K562 (cell line): ENCODE measurements around the gene RTN4. TPM values are rescaled to one million over a fixed set of nuclear protein-coding genes. Genes with fewer than 3 reads are reported as not detected.

Experiments used
- CBFA2T2 ChIP-seq: fragments of 450-650 bp; conservative IDR thresholded peaks from 2 replicates; pipeline ENCODE4 v1.6.1; 2017; ENCODE audit warnings: mild to moderate bottlenecking
- E2F3 ChIP-seq: fragments of 250-450 bp; sonication (Bioruptor Pico); IDR thresholded peaks from 2 replicates; pipeline ENCODE4 v1.4.0; 2020; ENCODE audit warnings: mild to moderate bottlenecking
- HSF4 ChIP-seq: fragments of 250-450 bp; sonication (Bioruptor Pico); IDR thresholded peaks from 2 replicates; pipeline ENCODE4 v2.1.2; 2022; ENCODE audit warnings: mild to moderate bottlenecking, moderate library complexity, borderline replicate concordance
- KAT7 ChIP-seq: sonication (generic); formaldehyde crosslinking; IDR thresholded peaks from 2 replicates; pipeline ENCODE4 v1.8.0; 2022; ENCODE audit warnings: missing genetic modification reagents, mild to moderate bottlenecking, borderline replicate concordance
- OTX1 ChIP-seq: fragments of 450-650 bp; formaldehyde crosslinking; IDR thresholded peaks from 2 replicates; pipeline ENCODE4 v1.4.0; 2022; ENCODE audit warnings: mild to moderate bottlenecking
- TARDBP ChIP-seq: fragments of 450-650 bp; IDR thresholded peaks from 2 replicates; pipeline ENCODE4 v1.6.1; 2016
- ZNF696 ChIP-seq: fragments of 250-450 bp; sonication (Bioruptor Pico); conservative IDR thresholded peaks from 2 replicates; pipeline ENCODE4 v1.4.0; 2020; ENCODE audit warnings: mild to moderate bottlenecking, moderate library complexity
- polyA plus RNA-seq, 8 experiments: library from polyadenylated mRNA; depleted of rRNA in 4 of 8; stranded (reverse) in 5 of 8; unstranded in 3 of 8; fragments of >200 nt; fragmentation: Nextera tagmentation in 2 of 8; fragmentation: Illumina TruSeq in 1 of 8; extraction: Ambion mirVana in 2 of 8; extraction: Trizol in 1 of 8; gene quantifications; 2 replicates each; pipeline versions ENCODE4 v1.2.1 to v1.2.3, GENCODE V29; 2011 to 2014; ENCODE audit warnings: inconsistent platforms in 1 of 8, missing spikeins in 1 of 8
- total RNA-seq, 7 experiments: library from RNA; depleted of rRNA in 6 of 7; stranded (reverse); fragments of >200 nt in 6 of 7; fragmentation: Illumina TruSeq in 2 of 7; extraction: Trizol in 2 of 7; gene quantifications; 2 replicates each; pipeline versions ENCODE4 v1.2.1 to v1.2.3, GENCODE V29; 2011 to 2021; ENCODE audit warnings: low replicate concordance in 1 of 7
- TF ChIP-seq, protein P1 (sequence below): sonication (generic); formaldehyde crosslinking; IDR thresholded peaks from 2 replicates; pipeline ENCODE4 v1.8.0; 2023; ENCODE audit warnings: missing genetic modification reagents, mild to moderate bottlenecking, borderline replicate concordance
- TF ChIP-seq, protein P2 (sequence below): fragments of 250-450 bp; sonication (Bioruptor Pico); IDR thresholded peaks from 2 replicates; pipeline ENCODE4 v1.5.0; 2022; ENCODE audit warnings: mild to moderate bottlenecking
- TF ChIP-seq, protein P3 (sequence below): fragments of 450-650 bp; formaldehyde crosslinking; IDR thresholded peaks from 2 replicates; pipeline ENCODE4 v1.4.0; 2022; ENCODE audit warnings: mild to moderate bottlenecking, moderate library complexity
- TF ChIP-seq, protein P4 (sequence below): fragments of 450-650 bp; formaldehyde crosslinking; IDR thresholded peaks from 2 replicates; pipeline ENCODE4 v1.4.0; 2022; ENCODE audit warnings: missing genetic modification characterization
- TF ChIP-seq, protein P5 (sequence below): sonication (generic); formaldehyde crosslinking; IDR thresholded peaks from 2 replicates; pipeline ENCODE4 v1.8.0; 2022; ENCODE audit warnings: mild to moderate bottlenecking, missing genetic modification reagents
- TF ChIP-seq, protein P6 (sequence below): IDR thresholded peaks from 3 replicates; pipeline ENCODE4 v1.6.1; 2011; ENCODE audit warnings: borderline replicate concordance, mild to moderate bottlenecking; ENCODE audit not compliant: insufficient read length, insufficient read depth

Gene RTN4
- total and polyA plus RNA-seq, 9 of the 15 experiments (the other 6 are each of a cell fraction or from before 2014, with no cell fraction given), result 73.0 to 248 (median 116) TPM

DNA sequence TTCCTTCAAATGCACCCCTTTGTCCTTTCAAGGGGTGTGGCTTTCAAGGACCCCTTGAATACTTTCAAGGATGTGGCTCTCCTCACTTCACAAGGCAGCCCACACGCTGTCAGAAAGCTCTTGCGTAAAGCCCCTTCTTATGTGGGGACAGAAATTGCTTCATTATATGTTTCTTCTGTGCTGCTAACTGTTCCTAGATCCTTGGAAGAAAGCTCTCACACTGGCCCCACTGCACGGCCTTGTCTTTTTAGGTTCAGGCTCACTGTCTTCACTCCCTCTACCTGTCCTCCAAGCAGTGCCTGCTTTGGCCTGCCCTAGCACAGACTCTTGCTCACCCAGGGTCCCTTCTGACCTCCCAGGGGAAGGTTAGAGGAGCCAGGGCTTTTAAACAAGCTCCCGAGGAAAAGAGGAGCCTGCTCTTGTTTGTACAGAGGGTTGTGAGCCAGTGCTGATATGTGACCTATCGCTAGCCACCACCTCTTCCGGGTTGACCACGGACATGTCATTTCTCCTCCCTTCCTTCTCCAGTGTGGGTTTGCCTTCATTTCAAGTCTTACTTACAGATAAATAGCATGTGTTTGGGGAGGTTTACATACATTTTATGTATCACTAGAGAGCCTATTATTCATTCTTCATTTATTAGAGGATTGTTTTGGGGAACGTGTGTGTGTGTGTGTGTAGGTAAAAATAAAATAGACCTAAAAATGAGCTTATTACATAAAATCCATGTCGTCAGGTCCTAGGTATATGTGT, 94.7 kb downstream of the RTN4 start (continued):
- TF ChIP-seq, protein P1, sequence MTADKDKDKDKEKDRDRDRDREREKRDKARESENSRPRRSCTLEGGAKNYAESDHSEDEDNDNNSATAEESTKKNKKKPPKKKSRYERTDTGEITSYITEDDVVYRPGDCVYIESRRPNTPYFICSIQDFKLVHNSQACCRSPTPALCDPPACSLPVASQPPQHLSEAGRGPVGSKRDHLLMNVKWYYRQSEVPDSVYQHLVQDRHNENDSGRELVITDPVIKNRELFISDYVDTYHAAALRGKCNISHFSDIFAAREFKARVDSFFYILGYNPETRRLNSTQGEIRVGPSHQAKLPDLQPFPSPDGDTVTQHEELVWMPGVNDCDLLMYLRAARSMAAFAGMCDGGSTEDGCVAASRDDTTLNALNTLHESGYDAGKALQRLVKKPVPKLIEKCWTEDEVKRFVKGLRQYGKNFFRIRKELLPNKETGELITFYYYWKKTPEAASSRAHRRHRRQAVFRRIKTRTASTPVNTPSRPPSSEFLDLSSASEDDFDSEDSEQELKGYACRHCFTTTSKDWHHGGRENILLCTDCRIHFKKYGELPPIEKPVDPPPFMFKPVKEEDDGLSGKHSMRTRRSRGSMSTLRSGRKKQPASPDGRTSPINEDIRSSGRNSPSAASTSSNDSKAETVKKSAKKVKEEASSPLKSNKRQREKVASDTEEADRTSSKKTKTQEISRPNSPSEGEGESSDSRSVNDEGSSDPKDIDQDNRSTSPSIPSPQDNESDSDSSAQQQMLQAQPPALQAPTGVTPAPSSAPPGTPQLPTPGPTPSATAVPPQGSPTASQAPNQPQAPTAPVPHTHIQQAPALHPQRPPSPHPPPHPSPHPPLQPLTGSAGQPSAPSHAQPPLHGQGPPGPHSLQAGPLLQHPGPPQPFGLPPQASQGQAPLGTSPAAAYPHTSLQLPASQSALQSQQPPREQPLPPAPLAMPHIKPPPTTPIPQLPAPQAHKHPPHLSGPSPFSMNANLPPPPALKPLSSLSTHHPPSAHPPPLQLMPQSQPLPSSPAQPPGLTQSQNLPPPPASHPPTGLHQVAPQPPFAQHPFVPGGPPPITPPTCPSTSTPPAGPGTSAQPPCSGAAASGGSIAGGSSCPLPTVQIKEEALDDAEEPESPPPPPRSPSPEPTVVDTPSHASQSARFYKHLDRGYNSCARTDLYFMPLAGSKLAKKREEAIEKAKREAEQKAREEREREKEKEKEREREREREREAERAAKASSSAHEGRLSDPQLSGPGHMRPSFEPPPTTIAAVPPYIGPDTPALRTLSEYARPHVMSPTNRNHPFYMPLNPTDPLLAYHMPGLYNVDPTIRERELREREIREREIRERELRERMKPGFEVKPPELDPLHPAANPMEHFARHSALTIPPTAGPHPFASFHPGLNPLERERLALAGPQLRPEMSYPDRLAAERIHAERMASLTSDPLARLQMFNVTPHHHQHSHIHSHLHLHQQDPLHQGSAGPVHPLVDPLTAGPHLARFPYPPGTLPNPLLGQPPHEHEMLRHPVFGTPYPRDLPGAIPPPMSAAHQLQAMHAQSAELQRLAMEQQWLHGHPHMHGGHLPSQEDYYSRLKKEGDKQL (CRISPR knock-in tag), result no peak
- TF ChIP-seq, protein P2, sequence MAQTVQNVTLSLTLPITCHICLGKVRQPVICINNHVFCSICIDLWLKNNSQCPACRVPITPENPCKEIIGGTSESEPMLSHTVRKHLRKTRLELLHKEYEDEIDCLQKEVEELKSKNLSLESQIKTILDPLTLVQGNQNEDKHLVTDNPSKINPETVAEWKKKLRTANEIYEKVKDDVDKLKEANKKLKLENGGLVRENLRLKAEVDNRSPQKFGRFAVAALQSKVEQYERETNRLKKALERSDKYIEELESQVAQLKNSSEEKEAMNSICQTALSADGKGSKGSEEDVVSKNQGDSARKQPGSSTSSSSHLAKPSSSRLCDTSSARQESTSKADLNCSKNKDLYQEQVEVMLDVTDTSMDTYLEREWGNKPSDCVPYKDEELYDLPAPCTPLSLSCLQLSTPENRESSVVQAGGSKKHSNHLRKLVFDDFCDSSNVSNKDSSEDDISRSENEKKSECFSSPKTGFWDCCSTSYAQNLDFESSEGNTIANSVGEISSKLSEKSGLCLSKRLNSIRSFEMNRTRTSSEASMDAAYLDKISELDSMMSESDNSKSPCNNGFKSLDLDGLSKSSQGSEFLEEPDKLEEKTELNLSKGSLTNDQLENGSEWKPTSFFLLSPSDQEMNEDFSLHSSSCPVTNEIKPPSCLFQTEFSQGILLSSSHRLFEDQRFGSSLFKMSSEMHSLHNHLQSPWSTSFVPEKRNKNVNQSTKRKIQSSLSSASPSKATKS (CRISPR knock-in tag), result no peak
- no peak for TF ChIP-seq HSF4 (CRISPR knock-in tag)
- no peak for TF ChIP-seq OTX1 (CRISPR knock-in tag)
- TF ChIP-seq, protein P3, sequence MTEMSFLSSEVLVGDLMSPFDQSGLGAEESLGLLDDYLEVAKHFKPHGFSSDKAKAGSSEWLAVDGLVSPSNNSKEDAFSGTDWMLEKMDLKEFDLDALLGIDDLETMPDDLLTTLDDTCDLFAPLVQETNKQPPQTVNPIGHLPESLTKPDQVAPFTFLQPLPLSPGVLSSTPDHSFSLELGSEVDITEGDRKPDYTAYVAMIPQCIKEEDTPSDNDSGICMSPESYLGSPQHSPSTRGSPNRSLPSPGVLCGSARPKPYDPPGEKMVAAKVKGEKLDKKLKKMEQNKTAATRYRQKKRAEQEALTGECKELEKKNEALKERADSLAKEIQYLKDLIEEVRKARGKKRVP (CRISPR knock-in tag), result no peak
- no peak for TF ChIP-seq TARDBP
- TF ChIP-seq CBFA2T2, result no peak; the same call in 1 of the 2 replicates
- TF ChIP-seq, protein P4, sequence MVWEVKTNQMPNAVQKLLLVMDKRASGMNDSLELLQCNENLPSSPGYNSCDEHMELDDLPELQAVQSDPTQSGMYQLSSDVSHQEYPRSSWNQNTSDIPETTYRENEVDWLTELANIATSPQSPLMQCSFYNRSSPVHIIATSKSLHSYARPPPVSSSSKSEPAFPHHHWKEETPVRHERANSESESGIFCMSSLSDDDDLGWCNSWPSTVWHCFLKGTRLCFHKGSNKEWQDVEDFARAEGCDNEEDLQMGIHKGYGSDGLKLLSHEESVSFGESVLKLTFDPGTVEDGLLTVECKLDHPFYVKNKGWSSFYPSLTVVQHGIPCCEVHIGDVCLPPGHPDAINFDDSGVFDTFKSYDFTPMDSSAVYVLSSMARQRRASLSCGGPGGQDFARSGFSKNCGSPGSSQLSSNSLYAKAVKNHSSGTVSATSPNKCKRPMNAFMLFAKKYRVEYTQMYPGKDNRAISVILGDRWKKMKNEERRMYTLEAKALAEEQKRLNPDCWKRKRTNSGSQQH (CRISPR knock-in tag), result no peak
- no peak for TF ChIP-seq E2F3 (CRISPR knock-in tag)
- TF ChIP-seq, protein P5, sequence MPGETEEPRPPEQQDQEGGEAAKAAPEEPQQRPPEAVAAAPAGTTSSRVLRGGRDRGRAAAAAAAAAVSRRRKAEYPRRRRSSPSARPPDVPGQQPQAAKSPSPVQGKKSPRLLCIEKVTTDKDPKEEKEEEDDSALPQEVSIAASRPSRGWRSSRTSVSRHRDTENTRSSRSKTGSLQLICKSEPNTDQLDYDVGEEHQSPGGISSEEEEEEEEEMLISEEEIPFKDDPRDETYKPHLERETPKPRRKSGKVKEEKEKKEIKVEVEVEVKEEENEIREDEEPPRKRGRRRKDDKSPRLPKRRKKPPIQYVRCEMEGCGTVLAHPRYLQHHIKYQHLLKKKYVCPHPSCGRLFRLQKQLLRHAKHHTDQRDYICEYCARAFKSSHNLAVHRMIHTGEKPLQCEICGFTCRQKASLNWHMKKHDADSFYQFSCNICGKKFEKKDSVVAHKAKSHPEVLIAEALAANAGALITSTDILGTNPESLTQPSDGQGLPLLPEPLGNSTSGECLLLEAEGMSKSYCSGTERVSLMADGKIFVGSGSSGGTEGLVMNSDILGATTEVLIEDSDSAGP (CRISPR knock-in tag), result no peak
- no peak for TF ChIP-seq KAT7 (CRISPR knock-in tag)
- TF ChIP-seq, protein P6, sequence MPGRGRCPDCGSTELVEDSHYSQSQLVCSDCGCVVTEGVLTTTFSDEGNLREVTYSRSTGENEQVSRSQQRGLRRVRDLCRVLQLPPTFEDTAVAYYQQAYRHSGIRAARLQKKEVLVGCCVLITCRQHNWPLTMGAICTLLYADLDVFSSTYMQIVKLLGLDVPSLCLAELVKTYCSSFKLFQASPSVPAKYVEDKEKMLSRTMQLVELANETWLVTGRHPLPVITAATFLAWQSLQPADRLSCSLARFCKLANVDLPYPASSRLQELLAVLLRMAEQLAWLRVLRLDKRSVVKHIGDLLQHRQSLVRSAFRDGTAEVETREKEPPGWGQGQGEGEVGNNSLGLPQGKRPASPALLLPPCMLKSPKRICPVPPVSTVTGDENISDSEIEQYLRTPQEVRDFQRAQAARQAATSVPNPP, result no peak
- no peak for TF ChIP-seq ZNF696
